ENCODE results near the gene KLHL35. TPM values are rescaled to one million over a fixed set of nuclear protein-coding genes. Genes with fewer than 3 reads are reported as not detected.
A peak's percentile ranks its signal among the peaks of the same experiment; 100 is the strongest.

Gene KLHL35
- total RNA-seq, 1 experiment from 2014 or later = 1.3 TPM

- no peak for TF ChIP-seq CTCF (IDR thresholded peaks at IDR 0.05; ENCODE audit: unreplicated experiment)
- Mint-ChIP-seq H3K27ac (ENCODE audit: unreplicated experiment) (no peak overlapping the region), H3K27me3 (ENCODE audit: unreplicated experiment) (peaks cover 32% of the 10 kb centered on the region), H3K9me3 (ENCODE audit: low read depth, unreplicated experiment) (no peaks in the 10 kb centered on the region), H3K4me3 (ENCODE audit: low read depth, unreplicated experiment) (no peak overlapping the region), H3K4me1 (ENCODE audit: low read depth, unreplicated experiment) (peaks cover 21% of the 10 kb centered on the region), H3K36me3 (ENCODE audit: insufficient read depth, unreplicated experiment) (peaks cover 25% of the 10 kb centered on the region)
- no TSS peak for BruUV-seq (replicated peaks)
- no peak for DNase-seq
- CTCF ChIA-PET = no interaction called here
- intact Hi-C loops (cut with micrococcal nuclease; ENCODE audit: unreplicated experiment) = no loop called here
Measured at GRCh38 chr11:75426720-75427086, 6.3 kb downstream of the KLHL35 start.

DNA sequence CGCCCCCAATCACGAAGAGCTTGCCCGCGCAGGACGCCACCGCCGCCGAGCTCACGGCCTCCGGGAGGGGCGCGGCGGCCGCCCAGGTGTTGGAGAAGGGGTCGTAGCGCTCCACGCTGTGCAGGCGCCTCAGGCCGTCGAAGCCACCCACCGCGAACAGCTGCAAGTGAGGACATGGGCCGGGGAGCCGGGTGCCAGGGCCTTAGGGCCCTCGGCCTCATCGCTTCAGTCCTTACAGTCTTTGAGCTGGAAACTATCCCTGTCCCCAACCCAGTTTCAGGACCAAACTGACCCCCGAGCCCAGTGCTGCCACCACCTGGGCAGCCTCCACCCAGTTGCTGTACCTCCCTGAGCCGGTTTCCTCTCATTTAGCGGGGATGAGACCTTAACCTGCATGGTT, 7.6 kb downstream of the KLHL35 start:
- no peaks in the 10 kb centered on the region for H3K9me3 Mint-ChIP-seq (ENCODE audit: low read depth, unreplicated experiment)
- H3K27me3 Mint-ChIP-seq (ENCODE audit: unreplicated experiment) = peaks cover 19% of the 10 kb centered on the region
- H3K4me1 Mint-ChIP-seq (ENCODE audit: low read depth, unreplicated experiment) = peaks cover 25% of the 10 kb centered on the region
- intact Hi-C loops (cut with micrococcal nuclease; ENCODE audit: unreplicated experiment) = no loop called here
- H3K27ac Mint-ChIP-seq (ENCODE audit: unreplicated experiment) = no peak overlapping the region
- TF ChIP-seq CTCF (IDR thresholded peaks at IDR 0.05; ENCODE audit: unreplicated experiment) = peak; percentile 9
- no TSS peak for BruUV-seq (replicated peaks)
- no peak overlapping the region for H3K4me3 Mint-ChIP-seq (ENCODE audit: low read depth, unreplicated experiment)
- CTCF ChIA-PET = no interaction called here
- H3K36me3 Mint-ChIP-seq (ENCODE audit: insufficient read depth, unreplicated experiment) = peaks cover 21% of the 10 kb centered on the region
- DNase-seq = no peak

DNA sequence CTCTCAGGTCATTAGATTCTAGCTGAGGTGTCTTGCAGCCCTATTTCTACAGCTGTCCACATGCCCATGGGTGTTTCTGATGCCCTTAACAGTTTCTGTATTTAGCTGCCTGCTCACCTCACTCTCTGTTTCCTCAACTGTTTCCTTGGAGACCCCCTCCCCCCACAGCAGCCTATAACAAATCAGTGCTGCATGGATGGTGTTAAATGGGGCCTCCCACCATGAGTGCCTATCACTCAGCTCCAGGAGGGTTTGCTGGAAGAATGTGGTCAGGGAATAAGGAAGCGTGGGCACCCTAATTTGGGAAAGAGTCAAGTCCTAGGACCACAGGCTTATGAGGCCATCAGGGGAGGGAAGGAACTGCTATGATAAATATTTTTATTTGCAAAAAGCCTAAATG, 8.6 kb downstream of the KLHL35 start:
- H3K36me3 Mint-ChIP-seq (ENCODE audit: insufficient read depth, unreplicated experiment) = peaks cover 19% of the 10 kb centered on the region
- H3K27ac Mint-ChIP-seq (ENCODE audit: unreplicated experiment) = no peak overlapping the region
- no peak for DNase-seq
- no peaks in the 10 kb centered on the region for H3K9me3 Mint-ChIP-seq (ENCODE audit: low read depth, unreplicated experiment)
- peaks cover 27% of the 10 kb centered on the region for H3K4me1 Mint-ChIP-seq (ENCODE audit: low read depth, unreplicated experiment)
- CTCF ChIA-PET = interaction anchor here (0.7 to 1.2 kb wide), 2 partner anchors 9 to 44 kb away, joined by 3 to 6 read pairs; no protein-coding TSS in a partner anchor
- H3K27me3 Mint-ChIP-seq (ENCODE audit: unreplicated experiment) = peaks cover 9% of the 10 kb centered on the region
- no peak overlapping the region for H3K4me3 Mint-ChIP-seq (ENCODE audit: low read depth, unreplicated experiment)
- BruUV-seq (replicated peaks) = no TSS peak
- intact Hi-C loops (cut with micrococcal nuclease; ENCODE audit: unreplicated experiment) = no loop called here
- no peak for TF ChIP-seq CTCF (IDR thresholded peaks at IDR 0.05; ENCODE audit: unreplicated experiment)

DNA sequence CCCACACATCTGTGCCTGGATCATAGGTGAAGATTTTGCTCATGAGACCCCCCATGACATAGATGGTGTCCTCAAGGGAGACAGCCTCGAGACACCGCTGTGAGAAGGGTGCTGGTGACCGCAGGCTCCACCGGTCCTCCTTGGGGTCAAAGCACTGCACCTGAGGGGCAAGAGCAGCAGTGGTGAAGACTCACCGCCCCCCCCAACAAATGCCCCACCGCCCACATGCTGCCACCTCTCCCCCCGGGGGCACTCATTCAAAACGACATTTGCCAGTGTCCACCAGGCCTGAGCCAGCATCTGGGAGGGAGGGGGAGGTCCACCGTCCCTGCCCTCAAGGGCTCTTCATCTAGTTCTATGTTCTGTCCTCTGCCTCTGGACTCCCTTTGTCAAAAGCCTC, 9.3 kb downstream of the KLHL35 start:
- no TSS peak for BruUV-seq (replicated peaks)
- H3K4me3 Mint-ChIP-seq (ENCODE audit: low read depth, unreplicated experiment) = no peak overlapping the region
- peaks cover 27% of the 10 kb centered on the region for H3K4me1 Mint-ChIP-seq (ENCODE audit: low read depth, unreplicated experiment)
- intact Hi-C loops (cut with micrococcal nuclease; ENCODE audit: unreplicated experiment) = no loop called here
- no peak for DNase-seq
- CTCF ChIA-PET = interaction anchor here (0.7 to 1.2 kb wide), 2 partner anchors 8 to 43 kb away, joined by 3 to 6 read pairs; no protein-coding TSS in a partner anchor
- H3K9me3 Mint-ChIP-seq (ENCODE audit: low read depth, unreplicated experiment) = no peaks in the 10 kb centered on the region
- no peak overlapping the region for H3K27ac Mint-ChIP-seq (ENCODE audit: unreplicated experiment)
- peaks cover 2% of the 10 kb centered on the region for H3K27me3 Mint-ChIP-seq (ENCODE audit: unreplicated experiment)
- H3K36me3 Mint-ChIP-seq (ENCODE audit: insufficient read depth, unreplicated experiment) = peaks cover 12% of the 10 kb centered on the region
- TF ChIP-seq CTCF (IDR thresholded peaks at IDR 0.05; ENCODE audit: unreplicated experiment) = no peak

All from Calu3 (cell line).